Esophagus (tissue), 2 donors: Measurements from ENCODE around the gene OR4D2. TPM values are rescaled to one million over a fixed set of nuclear protein-coding genes. Genes with fewer than 3 reads are reported as not detected.

Experiments used
- H3K27ac ChIP-seq, 2 donors: one replicate each; pipeline ENCODE4 v1.5.1; 2013; ENCODE audit warnings: low read depth in 2 of 2, mild to moderate bottlenecking in 2 of 2, inconsistent platforms in 1 of 2, low read length in 1 of 2, moderate library complexity in 1 of 2
- H3K27me3 ChIP-seq, 2 donors: one replicate each; pipeline ENCODE4 v1.6.1; 2013; ENCODE audit warnings: low read length in 2 of 2, control low read depth in 1 of 2, mild to moderate bottlenecking in 1 of 2; ENCODE audit not compliant: insufficient read depth in 2 of 2, control insufficient read depth in 1 of 2
- H3K36me3 ChIP-seq, 2 donors: one replicate each; pipeline ENCODE4 v1.6.1; 2013; ENCODE audit warnings: low read length in 1 of 2; ENCODE audit not compliant: control insufficient read depth in 2 of 2, insufficient read depth in 2 of 2
- H3K4me1 ChIP-seq, 2 donors: one replicate each; pipeline ENCODE4 v1.6.1; 2013; ENCODE audit warnings: low read length in 1 of 2; ENCODE audit not compliant: control insufficient read depth in 2 of 2, insufficient read depth in 2 of 2
- H3K4me3 ChIP-seq, 2 donors: one replicate each; pipeline ENCODE4 v1.5.1; 2013; ENCODE audit warnings: low read length in 2 of 2, mild to moderate bottlenecking in 2 of 2, low read depth in 1 of 2, moderate library complexity in 1 of 2
- H3K9me3 ChIP-seq, 2 donors: one replicate each; pipeline ENCODE4 v1.6.1; 2013; ENCODE audit warnings: mild to moderate bottlenecking in 2 of 2, low read depth in 1 of 2, low read length in 1 of 2, moderate library complexity in 1 of 2; ENCODE audit not compliant: control insufficient read depth in 2 of 2, insufficient read depth in 1 of 2
- WGBS, 2 donors: extraction: QIAGEN DNeasy Blood & Tissue Kit; methylation state at CpG; one replicate each; pipeline ENCODE4 v1.1.7; 2013; 5-methylcytosine and 5-hydroxymethylcytosine counted together
- polyA plus RNA-seq, 2 donors: library from polyadenylated mRNA; stranded (reverse); fragments of 200-250 nt; gene quantifications; one replicate each; pipeline ENCODE4 v1.2.3, GENCODE V29; 2013
- donor health status: healthy with polysubstance abuse.
- donor health status: Bipolar disorder and iron deficiency.

Gene OR4D2
- polyA plus RNA-seq, 2 donors, result not detected

DNA sequence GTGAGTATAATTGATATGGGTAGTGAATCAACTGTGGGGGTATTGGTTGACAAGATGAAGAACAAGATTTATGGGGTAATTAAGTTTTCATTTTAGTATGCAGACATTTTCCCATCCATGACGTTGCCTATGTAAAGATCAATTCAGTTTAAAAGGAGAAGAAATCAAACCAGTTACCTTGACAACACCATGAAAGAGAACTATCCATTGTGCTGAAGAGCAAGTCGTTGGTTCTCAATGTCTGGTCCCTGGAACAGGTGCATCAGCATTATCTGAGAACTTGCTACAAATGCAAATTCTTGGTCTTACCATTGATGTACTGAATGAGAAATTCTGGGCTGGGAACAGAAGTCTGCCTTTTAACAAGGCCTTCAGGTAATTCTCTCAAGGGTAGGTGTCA lies 801 bp upstream of the OR4D2 start:
- no peaks in the 10 kb centered on the region for H3K27me3 ChIP-seq
- no peaks in the 10 kb centered on the region for H3K9me3 ChIP-seq
- H3K27ac ChIP-seq, result no peak overlapping the region
- WGBS, 2 donors, result 13 to 15% methylated on average over 2 of the region's 2 CpGs
- no peaks in the 10 kb centered on the region for H3K36me3 ChIP-seq
- no peak overlapping the region for H3K4me3 ChIP-seq
- H3K4me1 ChIP-seq, result no peaks in the 10 kb centered on the region

DNA sequence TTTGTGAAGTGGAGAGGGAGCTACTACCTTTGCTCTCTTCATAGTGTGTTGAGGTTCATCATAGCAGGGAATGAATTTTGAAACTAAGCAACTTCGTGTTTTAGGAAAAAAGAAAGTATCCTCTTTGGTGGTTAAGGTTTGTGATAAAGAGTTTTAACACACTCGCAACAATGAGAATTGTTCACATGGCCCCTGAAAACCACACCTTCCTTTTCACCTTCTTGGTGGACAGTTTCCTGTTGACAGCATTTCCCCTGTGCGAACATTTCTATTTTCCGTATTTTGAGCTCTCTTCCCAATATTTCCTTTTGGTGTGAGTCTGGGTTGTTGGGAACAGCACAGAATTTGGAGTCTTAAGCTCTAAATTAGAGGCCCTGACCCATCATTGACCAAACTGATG lies 3.8 kb downstream of the OR4D2 start:
- no peak overlapping the region for H3K27ac ChIP-seq
- H3K36me3 ChIP-seq, result no peaks in the 10 kb centered on the region
- H3K9me3 ChIP-seq, result no peaks in the 10 kb centered on the region
- peaks cover 0 to 2% of the 10 kb centered on the region in 2 donors for H3K27me3 ChIP-seq
- H3K4me1 ChIP-seq, result no peaks in the 10 kb centered on the region
- no peak overlapping the region for H3K4me3 ChIP-seq
- 64 to 66% methylated on average over 4 of the region's 4 CpGs for WGBS, 2 donors

DNA sequence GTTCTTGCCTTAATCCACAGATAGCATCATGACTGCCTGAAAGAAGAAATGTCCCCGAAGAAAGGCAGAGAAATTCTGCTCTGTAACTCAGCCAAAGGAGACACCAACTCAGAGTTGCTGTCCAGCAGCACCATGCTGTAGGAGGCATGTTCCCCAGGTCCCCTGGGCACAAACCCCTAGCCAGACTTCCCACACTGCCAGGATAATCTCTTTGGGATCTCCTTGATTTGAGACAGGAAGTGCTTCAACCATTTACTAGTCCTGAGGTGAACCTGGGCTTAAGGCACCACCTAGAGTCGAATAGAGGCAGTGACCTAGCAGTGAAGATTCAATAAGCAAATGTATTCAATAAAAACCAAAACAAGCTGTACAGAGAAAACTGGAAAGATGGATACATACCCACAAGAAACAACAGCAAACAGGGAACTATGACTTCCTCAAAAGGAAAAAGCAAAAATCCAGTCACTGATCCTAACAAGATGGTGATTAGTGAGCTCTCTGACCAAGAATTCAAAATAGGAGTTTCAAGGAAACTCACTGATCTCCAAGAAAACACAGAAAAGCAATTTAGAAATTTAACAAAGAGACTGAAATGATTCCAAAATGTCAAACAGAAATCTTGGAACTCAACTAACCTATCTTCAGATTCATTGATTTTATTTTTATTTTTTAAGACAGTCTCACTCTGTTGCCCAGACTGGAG lies 5.7 kb downstream of the OR4D2 start:
- no peak overlapping the region for H3K4me3 ChIP-seq
- H3K27me3 ChIP-seq, result peaks cover 0 to 2% of the 10 kb centered on the region in 2 donors
- no peaks in the 10 kb centered on the region for H3K4me1 ChIP-seq
- 40 to 42% methylated on average over 2 of the region's 2 CpGs for WGBS, 2 donors
- H3K27ac ChIP-seq, result no peak overlapping the region
- H3K9me3 ChIP-seq, result no peaks in the 10 kb centered on the region
- H3K36me3 ChIP-seq, result no peaks in the 10 kb centered on the region

DNA sequence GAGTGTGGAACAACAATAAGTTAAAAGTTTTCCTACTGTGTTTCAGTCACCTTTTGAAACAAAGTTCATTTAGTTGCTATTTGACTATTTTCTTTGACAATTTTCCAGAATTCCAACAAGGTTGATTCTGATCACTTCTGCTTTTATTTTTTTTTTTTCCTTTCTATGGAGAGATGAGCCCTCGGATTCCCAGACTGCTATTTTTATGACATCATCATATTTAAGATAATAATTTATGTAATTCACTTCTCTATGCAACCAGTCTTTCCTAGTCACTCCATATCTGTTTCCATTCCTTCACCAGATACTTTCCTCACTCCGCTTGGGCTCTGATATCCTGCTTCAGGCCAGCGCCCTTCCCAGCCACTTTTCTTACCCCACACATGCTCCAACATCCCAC lies 8.1 kb downstream of the OR4D2 start:
- Histone ChIP-seq H3K27me3 (peaks cover 0 to 2% of the 10 kb centered on the region in 2 donors), H3K4me1 (no peaks in the 10 kb centered on the region), H3K36me3 (no peaks in the 10 kb centered on the region), H3K4me3 (no peak overlapping the region), H3K27ac (no peak overlapping the region), H3K9me3 (no peaks in the 10 kb centered on the region)
- WGBS, 2 donors, result 54 to 55% methylated on average over 3 of the region's 3 CpGs

DNA sequence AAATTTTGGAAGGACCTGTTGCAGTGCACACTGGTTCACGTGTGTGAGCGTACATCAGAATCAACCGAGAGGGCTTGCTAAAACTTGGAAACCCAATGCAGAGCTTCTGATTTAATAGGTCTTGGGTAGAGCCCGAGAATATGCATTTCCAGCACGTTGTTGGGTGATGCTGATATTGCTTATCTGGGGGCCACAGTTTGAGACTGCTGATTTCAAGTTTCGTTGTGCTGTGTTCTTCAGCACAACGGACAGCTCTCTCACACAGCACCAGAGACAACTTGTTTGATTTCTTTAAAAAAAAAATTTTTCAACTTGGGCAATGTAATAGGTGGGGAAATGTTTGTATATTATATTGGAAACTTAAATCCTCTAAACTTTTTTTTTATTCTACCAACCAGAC lies 9.4 kb downstream of the OR4D2 start:
- H3K4me1 ChIP-seq, result no peaks in the 10 kb centered on the region
- H3K27ac ChIP-seq, result no peak overlapping the region
- H3K9me3 ChIP-seq, result no peaks in the 10 kb centered on the region
- H3K4me3 ChIP-seq, result no peak overlapping the region
- no peaks in the 10 kb centered on the region for H3K36me3 ChIP-seq
- H3K27me3 ChIP-seq, result peaks cover 0 to 2% of the 10 kb centered on the region in 2 donors
- WGBS, 2 donors, result 39 to 40% methylated on average over 7 of the region's 7 CpGs

DNA sequence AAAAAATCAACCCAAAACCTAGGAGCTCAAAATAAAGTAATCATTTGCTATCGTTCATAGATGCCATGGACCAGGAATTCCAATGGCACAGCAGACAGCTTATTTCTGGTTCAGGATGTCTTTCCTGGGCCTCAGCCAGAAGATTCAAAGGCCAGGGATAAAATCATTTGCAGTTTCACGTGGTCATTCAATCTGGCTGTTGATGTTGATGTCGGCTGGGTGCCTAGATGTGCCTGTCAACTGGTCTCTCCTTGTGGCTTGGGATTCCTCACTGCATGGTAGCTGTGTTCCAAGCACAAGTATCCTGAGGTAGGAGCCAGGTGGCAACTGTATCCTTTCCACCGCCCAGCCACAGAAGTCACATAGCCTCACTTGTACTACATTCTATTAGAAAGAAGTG lies 15.0 kb downstream of the OR4D2 start:
- peaks cover 0 to 2% of the 10 kb centered on the region in 2 donors for H3K4me1 ChIP-seq

DNA sequence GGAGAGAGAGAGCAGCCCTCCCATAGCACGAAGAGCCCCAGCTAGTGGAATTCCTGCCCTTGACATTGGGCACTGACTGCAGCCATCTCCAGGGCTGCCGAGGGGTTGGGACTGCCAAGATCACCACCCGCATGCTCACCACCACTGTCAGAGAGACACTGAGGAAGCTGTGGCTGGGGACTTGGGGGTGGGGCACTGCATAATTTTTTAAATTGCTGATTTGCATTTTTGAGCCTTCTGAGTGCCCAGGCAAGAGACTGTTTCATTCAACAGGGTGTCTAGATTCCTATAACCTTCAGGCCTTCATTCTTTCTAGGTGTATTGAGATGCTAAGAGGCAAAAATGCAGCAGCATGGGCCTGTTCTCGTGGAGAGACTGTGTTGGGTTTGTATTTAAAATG lies 16.7 kb downstream of the OR4D2 start:
- peaks cover 0 to 2% of the 10 kb centered on the region in 2 donors for H3K4me1 ChIP-seq
- no peak overlapping the region for H3K27ac ChIP-seq
- no peaks in the 10 kb centered on the region for H3K9me3 ChIP-seq
- H3K4me3 ChIP-seq, result no peak overlapping the region
- H3K27me3 ChIP-seq, result no peaks in the 10 kb centered on the region
- 86 to 92% methylated on average over 4 of the region's 4 CpGs for WGBS, 2 donors
- H3K36me3 ChIP-seq, result no peaks in the 10 kb centered on the region

More for the DNA sequence above, 15.0 kb downstream of the OR4D2 start:
- H3K27ac ChIP-seq, result no peak overlapping the region
- H3K9me3 ChIP-seq, result no peaks in the 10 kb centered on the region
- H3K4me3 ChIP-seq, result no peak overlapping the region
- H3K36me3 ChIP-seq, result no peaks in the 10 kb centered on the region
- H3K27me3 ChIP-seq, result no peaks in the 10 kb centered on the region
- 76 to 80% methylated on average over 4 of the region's 4 CpGs for WGBS, 2 donors

DNA sequence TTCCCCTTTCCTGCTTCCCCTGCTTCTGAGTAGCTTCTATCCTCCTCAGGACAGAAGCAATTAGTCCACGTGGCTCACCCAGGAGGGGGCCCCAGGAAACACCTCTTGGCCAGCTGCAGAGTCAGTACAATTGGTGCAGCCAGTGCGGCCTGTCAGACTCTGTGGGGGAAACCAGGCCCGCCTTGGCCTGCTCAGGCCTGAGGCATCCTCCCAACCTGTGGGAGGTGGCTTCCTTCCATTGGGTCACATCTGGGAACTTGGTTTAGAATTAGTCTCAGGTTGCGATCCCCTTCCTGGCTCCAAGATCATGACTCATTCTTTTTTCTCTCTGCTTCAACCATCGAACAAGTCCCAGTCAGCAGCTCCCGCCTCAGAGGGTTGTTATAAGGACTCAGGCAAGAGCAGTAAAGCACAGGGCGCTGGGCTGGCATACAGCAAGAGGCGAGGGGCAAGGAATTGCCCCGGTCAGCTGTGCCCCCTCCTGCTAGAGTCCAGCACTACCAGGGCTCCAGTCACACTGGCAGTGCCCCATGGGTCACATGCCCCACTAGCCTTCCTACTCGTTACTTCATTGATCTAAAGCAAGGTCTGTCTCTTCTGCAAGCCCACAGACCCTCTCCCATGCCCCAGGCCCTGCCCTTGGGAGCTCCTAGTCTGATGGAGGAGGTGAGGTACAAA lies 17.7 kb downstream of the OR4D2 start:
- no peaks in the 10 kb centered on the region for H3K9me3 ChIP-seq
- H3K4me1 ChIP-seq, result peaks cover 0 to 2% of the 10 kb centered on the region in 2 donors
- 41 to 54% methylated on average over 10 of the region's 10 CpGs for WGBS, 2 donors
- H3K4me3 ChIP-seq, result no peak overlapping the region
- H3K27ac ChIP-seq, result no peak overlapping the region
- H3K27me3 ChIP-seq, result no peaks in the 10 kb centered on the region
- no peaks in the 10 kb centered on the region for H3K36me3 ChIP-seq

DNA sequence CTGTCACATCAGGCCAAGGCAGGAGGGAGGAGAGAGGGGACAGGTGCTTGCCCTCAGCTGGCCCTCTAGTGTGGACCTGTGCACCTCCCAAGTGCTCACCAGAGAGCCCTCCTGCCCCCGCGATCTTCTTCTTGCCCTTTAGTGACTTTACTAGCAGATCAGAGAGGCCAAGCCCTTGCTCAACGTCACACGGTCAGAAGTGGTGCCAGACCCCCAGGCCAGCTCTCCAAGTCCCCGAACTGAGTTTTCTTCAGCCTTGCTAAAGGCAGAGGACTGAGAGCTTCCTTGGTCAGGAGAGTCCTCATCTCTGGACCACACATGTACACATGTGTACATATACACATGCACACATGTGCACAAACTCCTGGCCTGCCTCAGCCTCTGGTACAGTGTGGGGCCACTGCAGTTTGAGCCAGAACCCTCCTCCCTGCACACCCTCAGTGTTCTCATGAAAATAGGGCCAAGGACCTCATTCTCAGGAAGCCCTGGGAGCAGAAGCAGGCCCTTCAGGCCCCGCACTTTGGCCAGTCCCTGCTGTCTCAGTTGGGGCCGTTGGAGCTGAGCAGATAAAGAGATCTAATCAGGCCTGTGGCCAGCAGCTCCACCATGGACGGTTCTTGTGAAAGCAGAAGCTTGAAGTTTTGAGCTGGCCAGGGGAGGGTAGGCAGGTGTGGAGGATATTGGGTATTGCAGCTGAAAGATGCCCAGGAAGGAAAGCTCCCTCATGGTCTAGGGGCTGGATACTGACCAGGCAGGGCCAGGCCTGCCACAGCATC lies 18.4 kb downstream of the OR4D2 start:
- Histone ChIP-seq H3K4me3 (no peak overlapping the region), H3K9me3 (no peaks in the 10 kb centered on the region), H3K36me3 (no peaks in the 10 kb centered on the region), H3K27ac (no peak overlapping the region), H3K27me3 (no peaks in the 10 kb centered on the region), H3K4me1 (peaks cover 0 to 2% of the 10 kb centered on the region in 2 donors)
- 73 to 79% methylated on average over 8 of the region's 8 CpGs for WGBS, 2 donors
